Measurements from ENCODE around the gene ATP10A. TPM values are rescaled to one million over a fixed set of nuclear protein-coding genes. Genes with fewer than 3 reads are reported as not detected.

The ATP10A gene
- polyA plus RNA-seq, 1 donor (not counting 4 experiments of a cell fraction or from before 2014, with no cell fraction given) = not detected

- Histone ChIP-seq H3K4me3 (ENCODE audit: control insufficient read depth in 2 of 3, extremely low read depth in 1 of 3, insufficient read depth in 2 of 3, low read depth in 1 of 3, low read length in 3 of 3) (no peak overlapping the region), H3K4me1 (ENCODE audit: control insufficient read depth, extremely low read depth, insufficient read depth, low read length) (no peaks in the 10 kb centered on the region), H3K27ac (ENCODE audit: control insufficient read depth, insufficient read depth, low read length) (no peak overlapping the region), H3K9me3 (ENCODE audit: control insufficient read depth, low read depth, low read length) (peaks cover 7% of the 10 kb centered on the region), H3K4me2 (ENCODE audit: control insufficient read depth, extremely low read depth, insufficient read depth, low read depth, low read length) (no peak overlapping the region), H3K27me3 (ENCODE audit: control insufficient read depth, extremely low read depth, insufficient read depth, low read length) (no peaks in the 10 kb centered on the region), H3K9ac (ENCODE audit: control insufficient read depth, extremely low read depth, insufficient read depth, low read length) (no peak overlapping the region), H3K36me3 (ENCODE audit: control insufficient read depth in 2 of 2, extremely low read depth in 1 of 2, insufficient read depth in 2 of 2, low read length in 2 of 2) (no peaks in the 10 kb centered on the region), H3K79me2 (ENCODE audit: control insufficient read depth, insufficient read depth, low read length) (no peaks in the 10 kb centered on the region), H3K9me1 (ENCODE audit: control insufficient read depth, extremely low read depth, insufficient read depth, low read length) (no peaks in the 10 kb centered on the region), H2AFZ (ENCODE audit: control insufficient read depth, low read length) (no peak overlapping the region), H4K20me1 (ENCODE audit: control insufficient read depth, extremely low read depth, insufficient read depth, low read length) (no peaks in the 10 kb centered on the region)
- DNase-seq (ENCODE audit: low read depth, low spot score) (no peak), FAIRE-seq (no peak)
- TF ChIP-seq EZH2 (IDR thresholded peaks at IDR 0.05; ENCODE audit: low read length) = no peak
- TF ChIP-seq CTCF (optimal IDR thresholded peaks at IDR 0.05 in 1 of 3, IDR thresholded peaks at IDR 0.05 in 1 of 3, conservative IDR thresholded peaks at IDR 0.05 in 1 of 3; ENCODE audit: extremely low read depth in 1 of 3, insufficient read depth in 2 of 3, low read length in 3 of 3) = no peak
- dilution Hi-C loops (cut with MboI; ENCODE audit: extremely low pct_ligation_motif_present, low sequenced_read_pairs) = no loop called here
Observed at GRCh38 chr15:25668901-25669300, 194.2 kb downstream of the ATP10A start.

- no peak for FAIRE-seq
- dilution Hi-C loops (cut with MboI; ENCODE audit: extremely low pct_ligation_motif_present, low sequenced_read_pairs) = no loop called here
- TF ChIP-seq EZH2 (IDR thresholded peaks at IDR 0.05; ENCODE audit: low read length) (no peak), CTCF (optimal IDR thresholded peaks at IDR 0.05 in 1 of 3, IDR thresholded peaks at IDR 0.05 in 1 of 3, conservative IDR thresholded peaks at IDR 0.05 in 1 of 3; ENCODE audit: extremely low read depth in 1 of 3, insufficient read depth in 2 of 3, low read length in 3 of 3) (no peak)
Observed at GRCh38 chr15:25668236-25668795, 194.8 kb downstream of the ATP10A start.

More at GRCh38 chr15:25668236-25668795, 194.8 kb downstream of the ATP10A start:
- Histone ChIP-seq H3K9me1 (ENCODE audit: control insufficient read depth, extremely low read depth, insufficient read depth, low read length) (no peaks in the 10 kb centered on the region), H2AFZ (ENCODE audit: control insufficient read depth, low read length) (no peak overlapping the region), H3K27ac (ENCODE audit: control insufficient read depth, insufficient read depth, low read length) (no peak overlapping the region), H3K79me2 (ENCODE audit: control insufficient read depth, insufficient read depth, low read length) (no peaks in the 10 kb centered on the region), H3K4me1 (ENCODE audit: control insufficient read depth, extremely low read depth, insufficient read depth, low read length) (no peaks in the 10 kb centered on the region), H3K9me3 (ENCODE audit: control insufficient read depth, low read depth, low read length) (peaks cover 7% of the 10 kb centered on the region), H4K20me1 (ENCODE audit: control insufficient read depth, extremely low read depth, insufficient read depth, low read length) (no peaks in the 10 kb centered on the region), H3K4me3 (ENCODE audit: control insufficient read depth in 2 of 3, extremely low read depth in 1 of 3, insufficient read depth in 2 of 3, low read depth in 1 of 3, low read length in 3 of 3) (no peak overlapping the region), H3K4me2 (ENCODE audit: control insufficient read depth, extremely low read depth, insufficient read depth, low read depth, low read length) (no peak overlapping the region), H3K27me3 (ENCODE audit: control insufficient read depth, extremely low read depth, insufficient read depth, low read length) (no peaks in the 10 kb centered on the region), H3K9ac (ENCODE audit: control insufficient read depth, extremely low read depth, insufficient read depth, low read length) (no peak overlapping the region), H3K36me3 (ENCODE audit: control insufficient read depth in 2 of 2, extremely low read depth in 1 of 2, insufficient read depth in 2 of 2, low read length in 2 of 2) (no peaks in the 10 kb centered on the region)
- no peak for DNase-seq (ENCODE audit: low read depth, low spot score)
